ENCODE data around the gene LDHB.
A peak's percentile ranks its signal among the peaks of the same experiment; 100 is the strongest.

The LDHB gene

GRCh38 chr12:21657326-21658077 lies at the start of gene LDHB:
Gene LDHB (minus strand): TSS chr12:21657842. CDS start chr12:21654671, 3,171 bp downstream.
- Histone ChIP-seq H3K4me3 (peak within 1 kb of the TSS; percentile 87 to 91), H3K36me3 (peaks cover 15 to 18% (median 16%) of the 10 kb centered on the region in 3 donors), H3K27me3 (no peaks in the 10 kb centered on the region), H3K9me3 (no peaks in the 10 kb centered on the region), H3K27ac (peak within 1 kb of the TSS; percentile 88 to 94), H3K4me1 (peaks cover 0 to 18% (median 15%) of the 10 kb centered on the region in 4 donors)
- intact Hi-C loops (cut with DNase I; ENCODE audit: low total_unique reads), result no loop called here
- TF ChIP-seq, protein P1, sequence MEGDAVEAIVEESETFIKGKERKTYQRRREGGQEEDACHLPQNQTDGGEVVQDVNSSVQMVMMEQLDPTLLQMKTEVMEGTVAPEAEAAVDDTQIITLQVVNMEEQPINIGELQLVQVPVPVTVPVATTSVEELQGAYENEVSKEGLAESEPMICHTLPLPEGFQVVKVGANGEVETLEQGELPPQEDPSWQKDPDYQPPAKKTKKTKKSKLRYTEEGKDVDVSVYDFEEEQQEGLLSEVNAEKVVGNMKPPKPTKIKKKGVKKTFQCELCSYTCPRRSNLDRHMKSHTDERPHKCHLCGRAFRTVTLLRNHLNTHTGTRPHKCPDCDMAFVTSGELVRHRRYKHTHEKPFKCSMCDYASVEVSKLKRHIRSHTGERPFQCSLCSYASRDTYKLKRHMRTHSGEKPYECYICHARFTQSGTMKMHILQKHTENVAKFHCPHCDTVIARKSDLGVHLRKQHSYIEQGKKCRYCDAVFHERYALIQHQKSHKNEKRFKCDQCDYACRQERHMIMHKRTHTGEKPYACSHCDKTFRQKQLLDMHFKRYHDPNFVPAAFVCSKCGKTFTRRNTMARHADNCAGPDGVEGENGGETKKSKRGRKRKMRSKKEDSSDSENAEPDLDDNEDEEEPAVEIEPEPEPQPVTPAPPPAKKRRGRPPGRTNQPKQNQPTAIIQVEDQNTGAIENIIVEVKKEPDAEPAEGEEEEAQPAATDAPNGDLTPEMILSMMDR (IDR thresholded peaks at IDR 0.05), result no peak
- peak; percentile 97 to 98 for DNase-seq

DNA sequence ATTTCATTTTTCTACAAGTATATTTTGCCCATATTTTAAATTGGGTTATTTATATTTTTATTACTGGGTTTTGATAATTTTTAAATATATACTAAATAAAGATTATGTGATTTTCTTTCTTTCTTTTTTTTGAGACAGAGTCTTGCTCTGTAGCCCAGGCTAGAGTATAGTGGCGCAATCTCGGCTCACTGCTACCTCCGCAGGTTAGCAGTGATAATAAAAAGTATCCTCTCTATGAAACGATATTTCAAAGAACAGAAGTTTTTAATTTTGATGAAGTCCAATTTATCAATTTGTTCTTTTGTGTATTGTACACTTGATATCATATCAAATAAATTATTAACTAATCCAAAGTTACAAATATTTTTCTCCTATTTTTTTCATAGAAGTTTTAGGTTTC lies 47.2 kb upstream of the LDHB start:
- no peak overlapping the region for H3K27ac ChIP-seq
- H3K9me3 ChIP-seq, result no peaks in the 10 kb centered on the region
- H3K27me3 ChIP-seq, result no peaks in the 10 kb centered on the region
- TF ChIP-seq, protein P1 (IDR thresholded peaks at IDR 0.05), result no peak
- no peak overlapping the region for H3K4me3 ChIP-seq
- intact Hi-C loops (cut with DNase I; ENCODE audit: low total_unique reads), result no loop called here
- DNase-seq, result no peak
- no peaks in the 10 kb centered on the region for H3K4me1 ChIP-seq
- H3K36me3 ChIP-seq, result no peaks in the 10 kb centered on the region

GRCh38 chr12:21699851-21700250 lies 42.2 kb upstream of the LDHB start:
- H3K4me1 ChIP-seq, result peaks cover 0 to 27% (median 4%) of the 10 kb centered on the region in 4 donors
- H3K27ac ChIP-seq, result no peak overlapping the region
- no peaks in the 10 kb centered on the region for H3K9me3 ChIP-seq
- intact Hi-C loops (cut with DNase I; ENCODE audit: low total_unique reads), result loop anchor here (5.0 kb wide), 1 partner anchor 292 kb away; no protein-coding TSS in a partner anchor
- no peak for DNase-seq
- TF ChIP-seq, protein P1 (IDR thresholded peaks at IDR 0.05), result no peak
- no peaks in the 10 kb centered on the region for H3K27me3 ChIP-seq
- H3K36me3 ChIP-seq, result no peaks in the 10 kb centered on the region
- H3K4me3 ChIP-seq, result no peak overlapping the region

DNA sequence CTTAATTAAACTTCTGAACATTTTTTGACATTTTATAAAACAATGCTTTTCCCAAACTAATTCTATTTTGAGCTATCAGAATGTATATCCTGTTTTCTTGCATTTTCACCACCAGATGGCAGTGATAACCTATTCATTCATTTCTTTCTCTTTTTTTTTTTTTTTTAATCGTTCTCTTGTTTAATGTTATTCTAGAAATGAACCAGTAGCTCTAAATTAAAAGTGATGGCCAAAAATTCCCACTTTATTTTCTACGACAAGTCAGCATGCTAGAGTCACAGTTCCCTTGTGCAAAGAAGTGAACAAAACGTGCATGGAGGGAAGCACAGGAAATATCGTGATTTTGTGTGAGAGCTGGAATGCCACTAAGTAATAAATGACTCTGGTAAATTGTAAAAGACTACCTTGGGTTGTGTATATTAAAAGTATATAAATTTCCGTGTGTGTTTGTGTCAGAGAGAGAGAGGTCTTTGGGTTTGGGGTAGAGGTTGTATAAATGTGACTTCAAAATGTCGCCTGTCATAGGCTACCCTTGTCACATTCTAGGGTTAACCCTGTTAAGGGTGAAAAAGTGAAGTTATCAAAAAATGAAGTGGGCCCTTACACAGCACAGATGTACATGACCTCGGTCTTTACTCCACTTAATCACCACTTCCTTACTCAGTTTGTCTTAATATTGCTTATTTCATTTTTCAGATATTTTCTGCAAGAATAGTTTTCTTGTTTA lies 40.4 kb upstream of the LDHB start:
- intact Hi-C loops (cut with DNase I; ENCODE audit: low total_unique reads), result loop anchor here (5.0 kb wide), 1 partner anchor 294 kb away; no protein-coding TSS in a partner anchor
- H3K27ac ChIP-seq, result no peak overlapping the region
- no peak for DNase-seq
- H3K4me3 ChIP-seq, result no peak overlapping the region
- H3K27me3 ChIP-seq, result no peaks in the 10 kb centered on the region
- H3K4me1 ChIP-seq, result peaks cover 0 to 27% (median 4%) of the 10 kb centered on the region in 4 donors
- TF ChIP-seq, protein P1 (IDR thresholded peaks at IDR 0.05), result peak; percentile 52 to 74
- no peaks in the 10 kb centered on the region for H3K9me3 ChIP-seq
- H3K36me3 ChIP-seq, result no peaks in the 10 kb centered on the region

DNA sequence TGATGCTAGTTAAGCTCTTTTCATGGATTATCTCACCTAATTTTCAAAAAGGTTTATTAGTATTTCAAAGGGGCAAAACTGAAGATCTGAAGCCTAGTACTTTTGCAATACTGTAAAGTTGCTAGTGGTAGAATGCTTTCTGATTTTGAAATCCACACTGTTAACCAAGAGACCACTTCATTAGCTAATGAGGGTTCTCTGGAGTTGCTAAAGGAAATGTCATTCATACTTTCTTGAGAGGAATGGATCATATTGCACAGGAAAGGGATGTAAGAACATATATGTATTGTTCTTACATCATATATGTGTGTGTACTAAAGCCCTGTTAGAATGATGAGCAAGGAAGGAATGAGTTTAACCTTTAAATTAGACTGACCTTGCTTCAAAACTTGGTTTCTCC lies 39.0 kb upstream of the LDHB start:
- no peaks in the 10 kb centered on the region for H3K9me3 ChIP-seq
- no peak overlapping the region for H3K27ac ChIP-seq
- H3K4me3 ChIP-seq, result no peak overlapping the region
- peaks cover 0 to 27% (median 4%) of the 10 kb centered on the region in 4 donors for H3K4me1 ChIP-seq
- intact Hi-C loops (cut with DNase I; ENCODE audit: low total_unique reads), result loop anchor here (5.0 kb wide), 1 partner anchor 296 kb away; no protein-coding TSS in a partner anchor
- TF ChIP-seq, protein P1 (IDR thresholded peaks at IDR 0.05), result no peak
- H3K36me3 ChIP-seq, result no peaks in the 10 kb centered on the region
- DNase-seq, result no peak
- H3K27me3 ChIP-seq, result no peaks in the 10 kb centered on the region
